DMS79 treated with DMSO at 0.1 percent for 48 hours (cell line): ENCODE results near the gene KIF26A.
"Not testable (repeated sequence)": the region's sequence is repeated elsewhere in the genome, so short reads cannot be mapped to it uniquely, and the experiment has no call there.

Experiments
- DNase-seq: peaks from one replicate; lab custom pipeline; 2025; lab: John Stamatoyannopoulos, UW

Gene KIF26A

DNA sequence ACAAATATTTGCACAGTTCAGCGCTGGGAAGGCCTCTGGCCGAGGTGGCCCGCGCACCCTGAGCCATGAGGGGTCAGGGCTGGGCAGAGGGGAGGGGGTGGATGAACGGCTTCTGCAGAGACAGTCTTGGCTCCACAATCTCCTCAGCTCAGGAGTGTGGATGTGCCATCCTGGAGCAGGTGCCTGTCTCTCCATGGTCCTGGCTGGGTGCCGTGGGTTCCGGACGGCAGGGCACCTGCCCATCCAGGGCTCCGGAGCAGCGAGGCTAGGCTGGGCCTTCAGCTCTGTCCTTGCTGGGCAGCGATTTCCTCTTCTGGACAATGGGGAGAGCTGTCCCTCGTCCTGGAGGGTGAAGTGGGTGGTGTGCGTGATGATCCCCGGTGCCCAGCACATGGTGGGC, 55.6 kb downstream of the KIF26A start:
- no peak for DNase-seq

DNA sequence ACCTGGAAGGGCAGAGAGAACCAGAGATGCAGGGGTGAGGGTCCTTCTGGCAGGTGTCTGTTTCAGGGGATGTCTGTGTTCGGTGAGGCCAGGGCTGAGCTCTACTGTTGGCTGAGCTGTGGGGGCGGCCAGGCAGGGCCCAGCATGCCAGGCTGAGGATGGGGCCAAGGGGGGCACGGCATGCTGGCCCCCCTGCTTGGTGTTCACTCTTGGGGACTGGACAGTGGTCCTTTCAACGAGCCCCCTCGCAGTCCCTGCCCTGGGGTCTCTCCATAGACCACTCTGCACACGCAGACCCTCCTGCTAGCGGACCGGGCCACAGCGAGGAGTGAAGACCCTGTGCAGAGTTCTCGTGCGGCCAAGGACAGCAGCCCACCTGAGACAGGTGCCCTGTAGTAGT, 56.3 kb downstream of the KIF26A start:
- no peak for DNase-seq

DNA sequence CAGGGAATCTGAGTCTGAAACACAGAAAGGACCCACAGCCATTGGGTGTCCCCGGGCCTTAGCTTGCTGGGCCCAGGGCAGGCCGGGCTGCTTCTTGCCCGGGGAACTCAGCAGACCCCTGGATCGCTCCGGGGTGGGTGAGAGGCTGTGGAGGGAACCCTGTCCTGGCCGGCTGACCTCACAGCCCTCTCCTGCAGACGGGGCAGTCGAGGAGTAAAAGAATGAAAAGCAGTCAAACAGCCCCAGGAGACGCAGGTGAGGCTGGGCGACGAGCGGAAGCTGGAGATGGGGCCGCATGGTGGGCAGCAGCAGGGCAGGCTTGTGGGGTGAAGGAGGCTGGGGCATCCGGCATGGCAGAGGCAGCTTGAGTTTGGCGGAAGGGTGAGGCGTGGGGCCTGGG, 57.0 kb downstream of the KIF26A start:
- no peak for DNase-seq

DNA sequence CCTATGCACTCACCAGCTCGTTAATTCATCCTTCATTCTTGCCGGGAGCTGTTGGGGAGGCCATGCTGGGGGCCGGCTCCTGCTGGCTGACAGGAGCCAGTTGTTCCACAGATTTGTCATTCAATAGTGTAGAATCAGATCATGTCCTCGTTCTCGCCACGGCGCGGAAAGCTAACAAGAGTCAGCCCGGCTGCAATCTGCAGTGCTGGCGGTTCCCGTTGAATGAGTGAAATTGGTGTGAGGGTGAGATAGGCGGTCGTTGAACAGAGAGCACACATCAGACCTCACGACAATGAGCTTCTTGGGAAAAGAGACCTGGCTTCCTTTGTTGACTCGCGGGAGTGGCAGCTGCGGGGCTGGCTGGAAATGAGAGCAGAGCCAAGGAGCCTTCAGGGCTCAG, 57.5 kb downstream of the KIF26A start:
- DNase-seq, result peak; percentile 91

DNA sequence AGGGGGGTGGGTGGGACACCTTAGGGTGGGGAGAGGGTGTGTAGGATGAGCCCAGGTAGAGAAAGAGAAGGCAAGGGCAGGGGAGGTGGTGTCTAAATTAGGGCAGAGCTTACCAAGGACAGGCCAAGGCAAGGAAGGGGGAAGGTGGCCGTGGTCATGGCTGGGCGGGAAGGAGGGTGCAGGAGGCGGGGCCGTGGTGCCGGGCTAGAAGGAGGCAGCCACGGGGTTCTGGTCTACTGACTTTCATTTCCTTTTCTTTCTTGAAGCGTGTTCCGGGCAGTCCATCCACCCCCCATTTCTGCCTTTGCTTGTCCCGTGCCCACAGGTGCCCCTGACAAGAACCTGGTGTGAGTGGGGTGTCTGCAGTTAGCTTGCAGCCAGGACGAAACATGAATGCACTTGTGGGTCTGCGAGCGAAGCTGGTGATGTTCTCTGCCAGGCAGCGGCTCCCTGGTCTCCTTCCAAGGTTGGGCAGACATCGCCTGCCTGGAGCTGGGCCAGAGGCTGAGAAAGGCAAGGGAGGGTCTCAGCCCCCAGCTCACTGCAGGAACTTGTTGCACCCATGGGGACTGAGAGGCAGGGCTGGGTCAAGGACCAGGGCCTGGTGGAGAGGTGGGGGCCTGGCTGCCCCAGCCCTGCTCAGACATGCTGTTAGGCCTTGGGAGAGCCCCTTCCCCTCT, 58.2 kb downstream of the KIF26A start:
- peak; percentile 96 for DNase-seq

DNA sequence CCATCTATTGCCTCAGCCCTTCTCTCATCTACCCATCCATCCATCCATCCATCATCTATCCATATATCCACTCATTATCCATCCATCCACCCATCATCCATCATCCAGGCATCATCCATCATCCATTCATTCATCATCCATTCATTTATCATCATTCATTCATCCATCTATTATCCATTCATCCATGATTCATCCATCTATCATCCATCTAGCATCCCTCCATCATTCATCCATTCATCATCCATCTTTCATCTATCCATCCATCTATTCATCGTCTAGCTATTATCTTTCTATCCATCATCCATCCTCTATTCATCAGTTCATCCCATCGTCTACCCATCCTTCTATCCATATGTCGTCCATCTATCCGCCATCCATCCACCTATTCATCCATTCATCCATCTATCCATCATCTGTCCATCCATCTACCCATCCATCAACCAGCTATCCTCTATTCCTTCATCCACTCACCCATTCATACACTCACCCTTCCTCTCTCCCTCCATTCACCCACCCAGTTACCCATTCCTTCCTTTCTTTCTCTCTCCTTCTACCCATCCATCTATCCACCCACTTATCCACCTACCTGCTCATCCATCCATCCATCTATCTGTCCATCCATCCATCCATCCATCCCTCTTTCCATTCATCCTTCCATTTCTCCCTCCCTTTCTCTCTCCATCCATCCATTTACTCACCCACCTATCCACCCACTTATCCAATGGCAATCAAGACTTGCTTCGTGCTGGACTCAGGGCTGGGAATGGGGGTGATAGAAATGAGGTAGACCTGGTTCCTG, 59.3 kb downstream of the KIF26A start:
- DNase-seq, result no peak

DNA sequence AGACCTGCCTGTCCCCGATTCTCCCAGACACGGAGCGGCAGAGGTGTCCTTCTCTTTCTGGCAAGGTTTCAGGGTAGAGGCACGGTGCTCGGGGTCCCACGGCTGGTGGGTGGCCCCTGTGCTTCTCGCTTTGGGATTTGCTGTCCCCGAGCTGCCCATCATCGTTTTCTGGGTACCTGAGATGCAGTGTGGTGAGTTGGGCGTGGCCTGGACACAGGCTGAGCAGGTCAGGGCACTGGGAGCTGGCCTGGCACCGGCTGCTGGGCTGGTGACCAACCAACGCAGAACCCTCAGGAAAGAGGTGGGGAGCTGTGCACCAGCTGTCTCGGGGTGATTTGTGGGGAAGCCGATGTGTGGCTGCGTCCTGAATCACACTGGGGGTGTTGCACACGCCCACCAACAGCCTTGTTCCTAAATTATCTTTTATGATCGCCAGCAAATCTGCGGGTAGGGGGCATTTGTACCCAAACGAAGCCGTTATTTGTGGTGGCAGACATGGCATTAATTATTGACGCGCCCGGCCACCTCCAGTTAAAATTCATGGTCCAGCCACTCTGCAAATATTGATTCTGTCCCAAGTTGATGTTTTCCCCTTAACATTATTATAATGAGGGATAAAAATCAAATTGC, 61.0 kb downstream of the KIF26A start:
- no peak for DNase-seq

DNA sequence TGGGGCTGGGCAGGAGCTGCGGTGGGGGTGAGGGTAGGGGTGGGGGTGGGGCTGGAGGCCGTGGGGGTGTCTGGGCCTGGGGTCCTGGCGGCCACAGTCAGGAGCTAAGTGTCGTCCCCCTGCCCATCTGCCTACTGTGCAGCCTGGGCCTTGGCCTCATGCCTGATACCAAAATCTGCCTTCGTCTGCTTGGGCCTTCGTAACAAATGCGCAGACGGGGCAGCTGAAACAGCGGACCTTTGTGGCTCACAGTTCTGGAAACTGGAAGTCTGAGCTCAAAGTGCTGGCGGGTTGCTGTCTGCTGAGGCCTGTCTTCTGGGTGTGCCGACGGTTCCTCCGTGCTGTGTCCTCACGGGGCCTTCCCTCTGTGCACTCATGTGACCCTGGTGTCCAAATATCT, 61.7 kb downstream of the KIF26A start:
- DNase-seq, result no peak

DNA sequence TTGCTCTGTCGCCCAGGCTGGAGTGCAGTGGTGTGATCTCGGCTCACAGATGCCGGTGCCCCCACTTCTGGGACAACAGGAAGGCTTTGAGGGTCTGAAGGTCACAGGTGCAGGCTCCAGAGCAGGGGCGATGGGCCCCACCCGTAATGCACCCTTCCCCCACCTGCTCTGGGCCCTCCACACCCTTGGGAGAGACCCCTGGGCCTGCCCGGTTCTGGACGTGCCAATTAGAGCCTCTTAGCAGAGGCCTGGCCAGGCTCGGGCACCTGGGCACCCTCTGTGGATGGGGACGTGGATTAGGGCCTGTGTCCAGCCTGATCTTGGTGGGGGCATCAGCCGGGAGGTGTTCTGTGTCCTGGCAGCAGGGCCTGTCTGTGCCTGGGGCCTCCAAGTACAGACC, 62.2 kb downstream of the KIF26A start:
- DNase-seq, result no peak

DNA sequence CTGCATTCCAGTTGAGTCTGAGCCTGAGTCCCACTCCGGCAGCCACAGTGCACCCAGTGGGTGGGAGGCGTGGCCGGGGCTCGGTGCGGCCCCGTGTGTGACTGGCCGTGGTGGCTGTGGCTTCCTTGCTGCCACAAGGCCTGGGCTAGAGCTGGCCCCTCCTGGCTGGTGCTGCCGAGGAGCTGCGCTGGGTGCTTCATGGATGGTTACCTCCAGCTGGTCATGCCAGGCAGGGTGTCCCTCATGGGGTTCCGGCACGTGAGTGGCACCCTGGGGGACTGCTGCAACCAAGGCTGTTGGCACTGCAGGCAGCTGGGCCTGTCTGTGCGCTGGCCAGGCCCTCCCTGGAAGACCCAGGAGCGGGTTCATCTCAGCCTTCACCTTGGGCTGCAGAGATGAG, 62.7 kb downstream of the KIF26A start:
- no peak for DNase-seq

DNA sequence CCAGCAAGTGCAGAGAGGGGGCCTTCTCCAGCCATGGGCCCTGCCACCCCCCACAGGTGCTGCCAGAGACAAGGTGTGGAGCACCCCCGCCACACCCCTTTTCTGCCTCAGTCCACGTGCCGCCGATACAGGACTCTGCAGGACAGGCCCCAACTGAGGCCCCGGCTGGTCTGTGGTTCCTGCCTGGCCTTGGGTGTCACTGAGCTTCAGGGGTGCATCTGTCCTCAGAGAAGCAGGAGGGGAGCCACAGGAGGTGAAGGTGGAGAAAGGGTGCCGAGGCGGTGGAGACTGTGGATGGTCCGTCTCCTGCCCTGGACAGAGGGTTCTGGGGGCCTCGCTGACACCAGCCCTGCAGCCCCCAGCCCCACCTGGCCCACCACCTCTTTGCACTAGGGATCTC, 63.1 kb downstream of the KIF26A start:
- no peak for DNase-seq

DNA sequence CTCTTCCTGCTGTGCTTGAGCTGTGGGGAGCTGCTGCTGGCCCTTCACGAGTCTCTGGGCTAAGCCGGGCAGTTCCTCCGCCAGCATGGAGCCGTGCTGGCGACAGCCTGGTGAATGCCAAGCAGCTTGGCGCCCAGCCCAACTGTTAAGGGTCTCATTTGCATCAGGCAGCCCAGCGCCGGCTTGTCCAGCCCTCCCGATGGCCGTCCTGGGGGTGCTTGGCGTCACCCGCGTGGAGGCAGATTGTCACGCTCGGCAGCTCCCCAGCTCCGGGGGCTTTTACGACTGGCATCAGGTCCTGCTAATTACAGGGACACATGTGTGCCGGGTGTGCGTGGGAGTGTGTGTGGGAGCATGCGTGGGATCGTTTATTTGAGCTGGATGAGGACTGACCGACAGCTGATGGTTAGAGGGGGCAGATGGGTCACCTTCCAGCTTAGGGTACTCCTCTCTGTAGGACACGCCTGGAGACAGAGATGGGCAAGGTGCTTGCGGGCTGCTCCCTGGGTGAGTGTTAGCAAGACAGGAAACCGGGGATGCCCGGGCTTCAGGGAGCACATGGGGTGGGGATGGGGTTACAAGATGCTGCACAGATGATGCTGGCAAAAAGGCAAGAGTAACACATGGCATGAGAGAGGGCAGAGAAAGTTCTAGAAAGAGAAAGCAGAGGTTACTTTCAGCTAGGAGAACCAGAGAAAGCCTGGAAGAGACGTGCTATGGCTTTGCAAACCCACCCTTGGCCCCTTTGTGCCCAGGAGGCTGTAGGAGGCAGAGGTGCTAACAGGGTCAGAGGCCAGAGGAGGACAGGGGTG, 64.1 kb downstream of the KIF26A start:
- DNase-seq, result peak; percentile 99

DNA sequence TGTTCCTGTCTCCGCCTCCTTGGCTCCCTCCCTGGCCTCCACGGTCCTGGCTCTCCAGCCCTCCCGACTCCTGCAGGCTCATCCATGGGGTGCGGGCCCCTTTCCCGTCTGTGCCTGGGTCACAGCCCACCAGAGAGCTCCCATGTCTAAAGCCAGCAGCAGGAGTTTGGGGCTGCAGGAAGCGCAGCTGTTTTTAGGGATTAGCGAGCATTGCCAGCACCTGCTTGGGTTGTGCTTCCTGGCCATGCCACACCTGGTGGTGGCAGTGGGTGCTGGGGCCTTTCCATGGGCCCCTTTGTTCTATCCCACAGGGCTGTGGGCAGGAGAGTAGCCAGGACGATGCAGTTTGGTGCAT, 64.7 kb downstream of the KIF26A start:
- DNase-seq, result no peak

DNA sequence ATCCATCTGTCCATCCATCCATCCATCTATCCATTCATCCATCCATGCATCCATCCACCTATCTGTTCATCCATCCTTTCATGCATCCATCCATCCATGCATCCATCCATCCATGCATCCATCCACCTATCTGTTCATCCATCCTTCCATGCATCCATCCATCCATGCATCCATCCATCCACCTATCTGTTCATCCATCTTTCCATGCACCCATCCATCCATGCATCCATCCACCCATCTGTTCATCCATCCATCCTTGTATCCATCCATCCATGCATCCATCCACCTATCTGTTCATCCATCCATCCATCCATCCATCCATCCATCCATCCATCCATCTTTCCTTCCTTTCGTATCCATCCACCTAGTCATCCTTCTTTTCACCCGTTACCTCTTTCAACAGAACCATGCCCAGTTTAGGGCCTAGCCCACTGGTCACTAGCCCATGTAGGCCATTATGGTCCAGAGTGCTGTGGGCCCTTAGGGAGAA, 66.3 kb downstream of the KIF26A start:
- DNase-seq, result no peak

DNA sequence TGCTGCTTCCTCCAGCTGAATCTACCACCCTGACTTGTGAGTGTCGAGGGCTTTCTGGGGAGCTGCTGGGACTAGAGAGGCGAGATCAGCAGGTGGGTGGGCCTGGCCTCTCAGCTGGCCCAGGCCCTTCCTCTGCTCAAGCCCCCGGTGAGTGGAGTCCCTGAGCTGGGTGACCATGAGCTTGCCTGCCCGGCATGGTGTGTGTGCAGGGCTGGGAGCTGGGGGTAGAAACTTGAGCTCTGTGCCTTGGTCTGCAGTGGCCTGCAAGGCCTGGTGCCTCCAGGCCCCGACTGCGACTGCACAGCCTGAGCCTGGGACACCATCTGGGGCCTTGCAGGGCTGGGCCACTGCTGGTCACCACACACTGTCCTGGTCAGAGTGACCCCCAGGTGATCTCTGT, 67.4 kb downstream of the KIF26A start:
- no peak for DNase-seq

DNA sequence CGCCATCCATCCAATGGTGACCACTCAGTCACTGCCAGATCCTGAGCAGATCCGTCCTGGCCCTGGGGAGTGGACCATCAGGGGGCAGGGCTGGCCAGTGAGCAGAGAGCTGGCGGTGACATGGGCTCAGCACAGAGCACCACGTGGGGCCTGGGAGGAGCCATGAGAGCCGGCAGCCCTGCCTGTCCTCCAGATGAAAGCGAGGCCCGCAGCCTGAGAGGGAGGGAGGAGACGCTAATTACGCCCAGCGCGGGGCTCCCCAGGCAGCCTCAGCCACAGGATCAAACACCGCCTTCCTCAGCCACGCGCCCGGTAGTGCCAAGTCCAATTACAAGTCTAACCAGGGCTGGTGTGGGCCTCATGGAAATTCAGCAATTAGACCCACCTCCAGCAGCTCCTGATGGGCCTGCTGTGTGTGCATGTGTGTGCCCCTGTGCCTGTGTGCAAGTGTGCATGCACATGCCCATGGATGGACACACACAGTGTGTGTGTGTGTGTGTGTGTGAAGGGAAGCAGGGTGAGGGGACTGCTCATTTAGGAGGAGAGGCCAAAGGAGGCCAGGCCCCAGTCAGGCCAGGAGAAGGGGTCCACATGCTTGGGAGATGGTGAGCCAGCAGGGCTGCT, 68.0 kb downstream of the KIF26A start:
- DNase-seq, result peak; percentile 27

DNA sequence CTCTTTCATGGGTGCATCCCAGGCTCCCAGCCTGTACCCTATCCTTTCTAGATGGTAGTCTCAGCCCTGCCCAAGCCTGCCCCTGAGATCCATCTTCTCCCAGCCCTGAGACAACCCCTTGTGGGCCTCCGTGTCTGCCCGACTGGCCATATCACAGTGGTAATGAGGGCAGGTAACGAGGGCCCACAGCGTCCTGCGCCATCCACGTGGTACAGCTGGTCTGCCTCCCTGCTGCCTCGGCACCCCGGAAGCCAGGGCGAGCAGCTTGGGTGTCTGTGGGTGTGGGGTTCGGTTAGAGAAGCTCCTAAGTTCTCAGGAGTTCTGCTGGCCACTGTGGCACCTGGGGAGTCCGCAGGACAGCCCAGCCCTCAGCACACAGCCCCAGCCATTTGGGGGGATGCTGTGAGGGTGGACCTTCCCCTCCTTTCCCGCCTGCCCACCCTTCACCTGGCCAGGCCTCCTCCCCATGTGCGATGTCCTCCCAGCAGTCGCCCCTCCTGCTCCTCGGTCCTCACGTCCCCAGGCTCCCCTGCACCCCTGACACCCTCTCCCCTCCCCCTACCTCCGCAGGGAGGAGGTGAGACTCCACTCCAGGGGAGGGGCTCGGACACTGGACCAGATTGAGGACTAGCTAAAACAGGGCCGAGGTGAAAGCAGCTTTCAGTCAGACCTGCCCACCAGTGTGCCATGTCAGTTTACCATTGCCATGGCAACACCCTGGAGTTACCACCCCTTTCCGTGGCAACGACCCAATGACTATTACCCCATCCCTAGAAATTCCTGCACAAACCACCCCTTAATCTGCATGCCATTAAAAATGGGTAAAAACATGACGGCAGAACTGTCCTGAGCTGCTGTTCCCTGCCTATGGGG, 69.0 kb downstream of the KIF26A start:
- no peak for DNase-seq

DNA sequence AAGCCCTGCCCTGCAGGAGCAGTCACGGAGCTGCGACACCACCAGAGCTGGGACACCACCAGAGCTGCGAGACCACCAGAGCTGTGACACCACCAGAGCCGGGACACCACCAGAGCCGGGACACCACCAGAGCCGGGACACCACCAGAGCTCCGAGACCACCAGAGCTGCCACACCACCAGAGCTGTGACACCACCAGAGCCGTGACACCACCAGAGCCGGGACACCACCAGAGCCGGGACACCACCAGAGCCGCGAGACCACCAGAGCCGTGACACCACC, 69.6 kb downstream of the KIF26A start:
- not testable (repeated sequence) for DNase-seq

DNA sequence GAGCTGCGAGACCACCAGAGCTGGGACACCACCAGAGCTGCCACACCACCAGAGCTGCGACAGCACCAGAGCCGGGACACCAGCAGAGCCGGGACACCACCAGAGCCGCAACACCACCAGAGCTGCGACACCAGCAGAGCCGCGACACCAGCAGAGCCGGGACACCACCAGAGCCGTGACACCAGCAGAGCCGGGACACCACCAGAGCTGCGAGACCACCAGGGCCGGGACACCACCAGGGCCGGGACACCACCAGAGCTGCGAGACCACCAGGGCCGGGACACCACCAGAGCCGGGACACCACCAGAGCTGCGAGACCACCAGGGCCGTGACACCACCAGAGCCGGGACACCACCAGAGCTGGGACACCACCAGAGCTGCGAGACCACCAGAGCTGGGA, 69.9 kb downstream of the KIF26A start:
- DNase-seq, result not testable (repeated sequence)

DNA sequence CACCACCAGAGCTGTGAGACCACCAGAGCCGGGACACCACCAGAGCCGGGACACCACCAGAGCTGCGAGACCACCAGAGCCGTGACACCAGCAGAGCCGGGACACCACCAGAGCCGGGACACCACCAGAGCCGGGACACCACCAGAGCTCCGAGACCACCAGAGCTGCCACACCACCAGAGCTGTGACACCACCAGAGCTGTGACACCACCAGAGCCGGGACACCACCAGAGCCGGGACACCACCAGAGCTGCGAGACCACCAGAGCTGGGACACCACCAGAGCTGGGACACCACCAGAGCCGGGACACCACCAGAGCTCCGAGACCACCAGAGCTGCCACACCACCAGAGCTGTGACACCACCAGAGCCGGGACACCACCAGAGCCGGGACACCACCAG, 70.7 kb downstream of the KIF26A start:
- DNase-seq, result not testable (repeated sequence)
